Skeletal muscle cell (primary cell): ENCODE data around the gene TRIM15.
"Not testable (repeated sequence)": the region's sequence is repeated elsewhere in the genome, so short reads cannot be mapped to it uniquely, and the experiment has no call there.

Experiments used
- DNase-seq: peaks from one replicate; pipeline ENCODE4 v3.0.0-alpha.2; 2010; ENCODE audit warnings: low read depth
- H3K4me3 ChIP-seq: 2 replicates; pipeline ENCODE4 v1.5.1; 2011; ENCODE audit warnings: low read depth, mild to moderate bottlenecking, control low read depth, low read length, moderate library complexity

The TRIM15 gene

DNA sequence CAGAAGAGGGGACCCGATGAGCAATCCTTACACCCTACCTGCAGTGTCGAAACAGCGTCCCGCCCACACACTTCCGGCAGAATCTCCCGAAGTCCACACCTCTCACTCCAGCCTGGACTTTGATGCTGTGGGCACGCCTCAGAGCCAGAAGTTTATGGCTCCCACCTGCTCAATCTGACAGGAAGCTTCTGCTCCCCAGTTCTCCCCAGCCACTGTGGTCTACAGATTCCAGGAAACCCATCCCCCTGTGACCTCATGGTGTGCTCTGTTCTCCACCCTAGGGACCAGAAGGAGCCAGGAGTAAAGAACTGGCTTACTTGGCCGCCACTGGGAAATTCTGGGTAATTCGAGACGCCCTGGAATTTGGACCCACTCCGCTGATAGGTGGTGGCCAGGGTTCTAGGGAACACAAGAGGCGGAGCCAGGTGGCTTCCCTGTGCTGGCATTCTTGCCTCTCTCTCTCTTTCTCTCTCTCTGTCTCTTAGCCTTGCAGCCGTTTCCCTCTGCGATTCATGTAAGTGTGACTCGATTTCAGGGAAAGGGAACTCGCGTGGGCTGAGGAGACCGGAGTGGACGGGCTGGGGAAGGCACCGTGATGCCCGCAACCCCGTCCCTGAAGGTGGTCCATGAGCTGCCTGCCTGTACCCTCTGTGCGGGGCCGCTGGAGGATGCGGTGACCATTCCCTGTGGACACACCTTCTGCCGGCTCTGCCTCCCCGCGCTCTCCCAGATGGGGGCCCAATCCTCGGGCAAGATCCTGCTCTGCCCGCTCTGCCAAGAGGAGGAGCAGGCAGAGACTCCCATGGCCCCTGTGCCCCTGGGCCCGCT, at the start of gene TRIM15:
TRIM15 (plus strand) TSS at position 457 of the 828 bp plus-strand sequence; CDS start at position 596, 139 bp downstream.
- no peak for DNase-seq
- no peak within 1 kb of the TSS for H3K4me3 ChIP-seq

DNA sequence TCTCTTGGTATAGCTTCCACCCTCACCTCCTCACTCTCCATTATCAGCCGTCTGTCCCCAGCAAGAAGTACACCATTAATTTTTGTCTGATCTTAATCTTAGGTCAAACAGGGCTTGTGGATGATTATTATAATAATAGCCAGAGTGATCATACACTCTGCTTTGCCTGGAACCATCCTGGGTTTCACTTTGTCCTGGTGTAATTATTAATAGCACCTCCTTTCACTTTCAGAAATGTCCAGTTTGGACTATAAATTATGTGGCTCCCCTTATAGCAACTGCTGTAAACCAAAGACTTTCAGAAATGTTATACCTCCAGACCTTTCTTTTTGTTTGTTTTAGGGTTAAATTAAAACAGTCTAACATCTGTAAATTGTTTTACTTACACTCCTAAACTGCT, 49.5 kb upstream of the TRIM15 start:
- DNase-seq: no peak

DNA sequence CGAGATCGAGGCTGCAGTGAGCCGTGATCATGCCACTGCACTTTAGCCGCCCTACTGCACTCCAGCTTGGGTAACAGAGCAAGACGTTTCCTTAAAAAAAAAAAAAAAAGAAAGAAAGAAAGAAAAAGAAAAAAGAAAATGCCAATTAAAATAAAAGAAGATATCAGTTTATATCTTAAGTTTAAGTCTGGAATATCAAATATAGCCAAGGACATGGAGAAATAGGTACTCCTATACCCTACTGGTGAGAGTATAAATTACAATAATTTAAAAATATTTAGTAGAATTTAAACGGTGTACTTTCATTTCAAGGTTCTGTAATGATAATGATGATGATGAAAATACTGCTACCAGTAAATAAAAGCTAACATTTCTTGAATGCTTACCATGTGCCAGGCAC, 46.6 kb upstream of the TRIM15 start:
- DNase-seq: no peak
- no peak overlapping the region for H3K4me3 ChIP-seq

More for the DNA sequence above, 49.5 kb upstream of the TRIM15 start:
- no peak overlapping the region for H3K4me3 ChIP-seq

DNA sequence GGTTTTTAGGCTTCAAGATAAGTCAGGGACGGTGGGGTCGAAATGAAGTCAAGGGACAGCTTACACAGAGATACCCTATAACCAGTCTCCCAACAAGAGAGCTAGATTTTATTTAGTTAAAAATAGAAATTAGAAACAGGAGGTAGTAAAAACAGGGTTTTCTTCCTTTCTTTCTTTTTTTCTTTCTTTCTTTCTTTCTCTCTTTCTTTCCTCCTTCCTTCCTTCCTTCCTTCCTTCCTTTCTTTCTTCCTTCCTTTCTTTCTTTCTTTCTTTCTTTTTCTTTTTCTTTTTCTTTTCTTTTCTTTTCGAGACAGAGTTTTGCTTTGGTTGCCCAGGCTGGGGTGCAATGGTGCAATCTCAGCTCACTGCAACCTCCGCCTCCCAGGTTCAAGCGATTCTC, 44.7 kb upstream of the TRIM15 start:
- H3K4me3 ChIP-seq, DNase-seq: not testable (repeated sequence)

DNA sequence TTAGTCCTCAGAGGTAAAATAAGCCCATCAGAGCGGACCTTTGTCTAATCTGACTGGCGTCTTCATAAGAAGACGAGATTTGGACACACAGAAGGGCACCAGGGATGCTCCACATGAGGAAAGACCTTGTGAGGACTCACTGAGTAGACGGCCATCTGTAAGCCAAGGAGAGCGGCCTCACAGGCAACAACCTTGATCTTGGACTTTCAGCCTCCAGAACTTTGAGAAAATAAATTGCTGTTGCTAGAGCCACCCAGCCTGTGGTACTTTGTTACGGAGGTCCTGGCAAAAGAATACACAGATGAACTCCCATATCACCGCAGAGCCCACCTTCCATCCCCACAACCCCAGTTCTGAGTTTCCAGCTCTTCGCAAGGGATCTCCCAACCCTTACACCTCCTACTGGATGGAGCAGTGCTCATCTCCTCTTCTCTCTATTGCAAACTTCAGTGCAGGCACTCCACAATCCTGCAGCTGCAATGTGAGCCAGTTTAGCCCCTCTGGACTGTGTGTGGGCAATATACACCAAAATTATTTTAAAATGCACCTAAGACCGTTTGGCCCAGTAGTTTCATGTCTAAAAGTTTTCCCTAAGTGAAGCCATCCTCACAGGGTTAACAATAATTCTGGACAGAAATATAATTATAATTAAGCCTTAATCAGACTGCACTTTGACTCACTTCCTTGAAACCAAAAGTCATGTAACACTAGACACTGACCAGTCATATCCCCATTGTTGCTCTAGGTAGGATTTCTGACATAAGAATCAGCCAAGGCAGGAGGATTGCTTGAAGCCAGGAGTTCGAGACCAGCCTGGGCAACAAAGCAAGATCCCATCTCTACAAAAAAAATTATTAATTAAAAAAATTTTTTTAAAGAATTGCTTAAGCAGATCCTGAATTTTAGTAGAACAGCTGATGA, 41.6 kb upstream of the TRIM15 start:
- H3K4me3 ChIP-seq: no peak overlapping the region
- DNase-seq: no peak

DNA sequence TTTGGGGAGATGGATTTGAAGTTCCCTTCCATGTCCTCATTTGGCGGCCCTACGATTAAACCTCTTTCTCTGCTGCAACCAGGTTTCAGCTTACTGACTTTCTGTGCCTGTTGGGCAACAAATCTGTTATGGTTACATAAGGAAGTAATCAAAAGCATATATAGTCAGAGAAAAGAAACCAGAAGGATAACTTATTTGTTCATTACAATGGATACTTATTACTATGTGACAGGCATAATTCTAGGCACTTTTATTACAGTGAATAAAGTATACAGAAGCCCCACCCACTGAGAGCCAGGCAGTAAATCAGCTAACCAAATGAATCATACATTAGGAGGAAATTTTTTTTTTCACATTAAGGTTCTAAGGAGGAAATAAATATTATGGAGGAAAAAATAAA, 40.8 kb upstream of the TRIM15 start:
- H3K4me3 ChIP-seq: no peak overlapping the region
- no peak for DNase-seq

DNA sequence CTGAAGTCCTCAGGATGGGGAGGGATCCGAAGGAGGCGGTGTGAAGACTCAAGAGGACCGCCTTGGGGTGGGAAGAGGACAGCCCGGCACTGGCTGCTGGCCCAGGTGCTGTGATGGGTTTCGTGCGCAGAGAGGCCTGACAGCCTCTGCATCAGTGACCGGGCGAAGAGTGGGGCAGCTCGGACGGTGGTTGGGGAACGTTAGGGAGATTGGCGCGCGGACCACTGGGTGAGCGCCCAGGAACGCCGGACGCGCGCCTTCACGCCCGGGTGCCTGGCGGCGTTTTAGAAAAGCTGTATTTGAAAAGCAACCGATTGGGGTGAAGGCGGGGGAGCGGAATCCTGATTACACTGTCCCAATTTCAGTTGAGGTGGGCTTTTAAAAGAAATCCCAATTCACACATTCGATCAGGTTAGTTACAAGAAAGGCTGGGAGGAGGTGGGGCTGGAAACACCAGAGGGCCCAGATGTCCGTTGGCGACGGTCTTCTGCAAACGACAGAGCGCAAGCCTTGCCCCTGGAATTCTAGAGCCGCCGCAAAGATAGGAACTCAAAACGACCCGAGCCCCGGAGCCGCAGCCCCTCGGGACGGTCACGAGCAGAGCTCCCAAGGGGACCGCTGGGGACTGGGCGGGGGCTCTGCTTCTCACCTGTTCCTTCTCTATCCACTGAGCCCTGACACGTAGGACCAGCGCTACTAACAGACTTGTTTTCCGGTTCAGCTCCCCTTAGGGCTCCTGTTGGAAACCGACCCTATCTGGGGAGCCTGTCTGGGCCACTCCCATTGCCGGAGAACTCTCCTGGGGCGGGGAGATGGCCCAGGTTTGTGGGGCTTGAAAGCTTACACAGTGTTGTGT, 35.9 kb upstream of the TRIM15 start:
- no peak for DNase-seq
- H3K4me3 ChIP-seq: no peak overlapping the region

DNA sequence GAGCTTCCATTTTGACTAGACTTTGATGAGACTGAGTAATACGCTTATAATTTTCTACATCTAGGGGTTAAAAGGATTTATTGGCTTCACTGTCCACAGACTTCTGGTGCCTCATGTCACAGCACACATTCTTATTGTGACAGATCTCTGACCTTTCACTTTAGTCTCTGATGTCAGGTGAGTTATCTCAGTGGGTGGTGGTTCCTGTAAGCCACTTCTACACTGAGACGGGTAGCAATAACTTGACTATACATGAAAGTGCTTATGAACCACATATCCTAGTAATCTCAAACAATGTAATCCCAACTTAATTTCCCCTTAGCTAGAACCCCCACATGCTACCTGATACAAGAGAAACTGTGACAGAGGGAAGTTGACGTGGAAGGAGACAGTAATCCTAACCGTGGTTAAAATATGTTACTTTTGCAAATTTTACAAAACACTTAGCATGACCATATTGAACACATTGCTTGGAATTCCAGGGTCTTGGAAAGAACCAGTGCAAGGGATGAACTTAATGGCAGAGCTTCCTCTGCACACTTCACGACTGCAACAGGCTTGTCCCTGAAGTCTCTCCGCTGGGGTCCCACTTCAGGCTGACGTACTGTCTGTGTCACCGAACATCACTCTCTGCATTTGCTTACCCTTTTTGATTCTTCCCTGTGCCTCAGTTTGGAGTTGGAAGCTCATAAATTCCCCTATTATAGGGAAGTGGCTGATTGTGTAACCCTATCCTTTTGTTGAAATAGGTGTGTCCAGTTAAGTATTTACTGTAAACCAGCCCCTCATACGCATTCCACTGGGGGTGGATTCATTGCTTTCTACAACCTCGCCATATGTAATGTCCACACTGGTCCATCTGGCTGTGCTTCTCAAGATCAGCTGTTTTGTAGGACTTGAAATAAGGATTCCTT, 33.8 kb upstream of the TRIM15 start:
- DNase-seq: no peak
- H3K4me3 ChIP-seq: no peak overlapping the region

DNA sequence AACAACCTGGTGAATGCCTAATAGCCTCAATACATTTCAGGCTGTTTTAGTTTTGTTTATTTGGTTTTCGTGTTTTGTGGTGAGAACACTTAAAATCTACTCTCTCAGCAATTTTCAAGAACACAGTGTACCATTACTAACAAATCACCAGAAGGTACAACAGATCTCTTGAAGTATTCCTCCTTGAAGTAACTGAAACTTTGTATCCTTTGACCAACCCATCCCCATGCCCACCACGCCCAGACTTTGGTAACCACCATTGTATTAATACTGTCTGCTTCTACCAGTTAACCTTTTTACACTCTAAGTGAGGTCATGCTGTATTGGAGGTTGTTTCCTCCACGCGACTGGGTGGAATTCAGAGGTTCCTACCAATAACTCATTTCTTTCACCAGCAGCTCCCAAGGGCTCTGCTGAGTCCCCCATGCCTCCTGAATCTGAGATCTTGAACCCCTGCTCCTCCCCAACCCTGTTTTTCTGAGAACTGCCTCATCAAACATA, 33.1 kb upstream of the TRIM15 start:
- no peak for DNase-seq
- no peak overlapping the region for H3K4me3 ChIP-seq

DNA sequence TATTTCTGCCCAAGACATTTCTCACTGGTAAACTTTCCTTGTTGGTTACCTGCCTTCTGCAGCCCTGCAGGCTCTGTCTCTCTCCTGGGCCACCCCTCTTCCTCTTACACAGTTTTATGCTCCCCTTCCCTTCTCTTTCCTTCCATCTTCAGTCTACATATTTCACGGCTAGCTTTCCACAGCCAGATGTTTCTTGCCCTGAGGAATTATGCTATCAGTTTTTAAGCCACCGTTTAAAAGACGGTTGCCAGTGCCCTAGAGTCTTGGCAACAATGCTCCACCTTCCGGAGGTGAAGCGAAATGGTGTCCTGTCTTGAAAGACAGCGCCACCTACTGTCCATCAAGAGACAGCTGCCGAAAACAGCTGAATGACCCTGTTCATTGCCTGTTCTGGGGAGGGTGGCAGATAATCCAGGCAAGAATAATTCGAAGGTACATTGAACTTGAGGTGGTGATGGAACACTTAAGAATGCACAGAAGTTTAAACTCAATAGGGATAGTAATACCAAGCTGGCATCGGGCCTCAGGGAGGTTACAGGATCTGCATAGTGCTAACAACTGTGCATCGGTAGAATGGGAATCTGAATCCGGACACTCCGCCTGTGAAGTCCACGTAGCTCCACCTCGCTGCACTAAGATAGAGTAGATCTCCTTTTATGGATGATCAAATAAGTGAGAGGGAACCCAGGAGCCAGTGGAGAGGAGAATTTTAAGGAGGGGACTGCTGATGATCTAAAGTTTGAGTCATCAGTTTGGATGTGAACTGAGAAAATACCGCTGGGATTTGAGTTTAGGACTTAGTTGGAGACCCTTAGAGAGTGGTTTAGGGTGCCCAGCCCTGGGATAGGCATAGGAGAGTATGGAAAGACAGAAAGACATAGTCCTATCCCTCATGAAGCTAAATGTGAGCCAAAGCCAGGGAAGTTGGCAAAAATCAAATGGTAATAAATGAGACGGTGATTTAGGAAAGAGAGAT, 32.2 kb upstream of the TRIM15 start:
- H3K4me3 ChIP-seq: no peak overlapping the region
- peak; percentile 55 for DNase-seq

DNA sequence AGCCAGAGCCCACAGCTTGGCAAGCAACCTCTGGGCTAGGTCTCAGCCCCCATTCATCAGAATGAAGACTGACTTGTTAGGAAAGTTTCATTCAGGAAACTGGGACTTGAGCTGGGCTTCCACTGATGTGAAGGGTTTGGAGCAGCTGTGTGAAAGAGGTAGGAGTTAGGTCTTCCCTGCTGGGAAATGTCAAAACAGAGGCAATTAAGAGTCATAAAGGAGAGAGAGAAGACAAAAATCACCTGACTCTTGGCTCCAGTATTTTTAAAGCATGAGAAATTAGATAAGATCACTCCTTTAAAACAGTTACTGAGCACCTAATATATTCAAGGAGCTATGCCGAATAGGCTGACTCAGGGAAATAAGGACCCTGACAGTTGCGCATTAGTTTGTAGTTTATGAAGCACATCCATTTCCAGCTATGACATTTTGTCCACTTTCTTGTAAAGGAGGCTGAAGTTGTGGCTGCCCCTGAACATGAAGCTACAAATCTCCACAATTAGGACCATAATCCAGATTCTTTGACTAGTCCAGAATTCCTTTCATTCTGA, 31.3 kb upstream of the TRIM15 start:
- no peak for DNase-seq
- no peak overlapping the region for H3K4me3 ChIP-seq

DNA sequence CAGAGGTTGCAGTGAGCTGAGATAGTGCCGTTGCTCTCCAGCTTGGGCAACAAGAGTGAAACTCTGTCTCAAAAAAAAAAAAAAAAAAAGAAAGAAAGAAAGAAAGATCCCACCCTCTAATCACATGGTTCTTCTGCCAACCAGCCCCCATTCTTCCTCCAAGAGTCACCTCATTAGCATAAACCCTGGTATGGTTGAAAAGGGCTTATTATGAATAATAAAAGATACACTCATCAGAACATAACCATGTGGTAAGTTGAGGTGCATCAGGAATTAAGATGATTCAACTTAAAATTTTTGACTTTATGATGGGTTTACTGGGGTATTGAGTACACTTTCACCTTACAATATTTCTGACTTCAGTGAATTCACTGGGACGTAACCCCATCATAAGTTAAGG, 28.2 kb upstream of the TRIM15 start:
- no peak for DNase-seq

DNA sequence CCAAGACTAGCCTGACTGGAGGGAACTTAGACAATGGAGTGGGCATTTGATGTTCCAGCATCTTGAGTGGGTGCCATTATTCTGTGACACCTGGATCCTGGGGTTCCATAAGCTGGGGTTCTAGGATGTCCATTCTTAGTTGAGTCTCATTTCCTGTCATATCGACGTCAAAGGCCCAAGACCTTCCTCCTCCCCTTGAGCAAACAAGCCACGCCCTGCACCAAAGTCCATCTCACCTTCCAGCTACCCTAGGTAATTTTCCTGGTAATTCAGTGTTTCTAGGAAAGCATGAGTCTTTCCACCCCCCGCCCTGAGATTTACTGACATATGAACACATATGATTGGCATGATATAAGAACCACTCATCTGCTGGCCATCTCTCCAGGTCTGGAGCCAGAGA, 27.6 kb upstream of the TRIM15 start, which contains the start of gene TRIM40:
TRIM40 (plus strand) TSS at position 384 of the 400 bp plus-strand sequence. CDS start 897 bp downstream, outside the sequence.
- DNase-seq: no peak
- no peak within 1 kb of the TSS for H3K4me3 ChIP-seq

More for the DNA sequence above, 28.2 kb upstream of the TRIM15 start:
- H3K4me3 ChIP-seq: no peak overlapping the region

DNA sequence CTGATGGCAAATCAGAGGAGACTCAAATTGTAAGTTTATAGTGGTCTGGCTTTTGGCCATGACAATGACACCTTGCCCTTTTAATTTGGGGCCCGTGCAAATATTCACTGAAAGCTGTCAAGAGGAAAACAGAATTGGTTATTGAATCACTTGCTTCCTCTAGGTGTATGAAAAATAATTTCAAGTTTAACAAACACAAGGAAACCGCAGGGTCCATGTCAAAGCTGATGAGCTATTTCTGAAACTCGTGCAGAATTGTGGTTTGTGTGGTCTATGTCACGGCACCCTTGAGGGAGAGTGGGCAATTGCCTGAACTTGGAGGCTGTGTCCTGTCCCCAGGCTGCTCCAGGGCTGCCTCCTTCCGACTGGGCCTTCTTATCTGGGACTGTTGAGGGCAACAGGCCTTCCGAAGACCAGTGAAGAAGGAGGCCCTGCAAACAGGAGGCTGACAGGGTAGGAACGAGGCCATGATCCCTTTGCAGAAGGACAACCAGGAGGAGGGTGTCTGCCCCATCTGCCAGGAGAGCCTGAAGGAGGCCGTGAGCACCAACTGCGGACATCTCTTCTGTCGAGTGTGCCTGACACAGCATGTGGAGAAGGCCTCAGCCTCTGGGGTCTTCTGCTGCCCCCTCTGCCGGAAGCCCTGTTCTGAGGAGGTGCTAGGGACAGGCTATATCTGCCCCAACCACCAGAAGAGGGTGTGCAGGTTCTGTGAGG, 26.6 kb upstream of the TRIM15 start:
- no peak for DNase-seq
- H3K4me3 ChIP-seq: no peak overlapping the region

DNA sequence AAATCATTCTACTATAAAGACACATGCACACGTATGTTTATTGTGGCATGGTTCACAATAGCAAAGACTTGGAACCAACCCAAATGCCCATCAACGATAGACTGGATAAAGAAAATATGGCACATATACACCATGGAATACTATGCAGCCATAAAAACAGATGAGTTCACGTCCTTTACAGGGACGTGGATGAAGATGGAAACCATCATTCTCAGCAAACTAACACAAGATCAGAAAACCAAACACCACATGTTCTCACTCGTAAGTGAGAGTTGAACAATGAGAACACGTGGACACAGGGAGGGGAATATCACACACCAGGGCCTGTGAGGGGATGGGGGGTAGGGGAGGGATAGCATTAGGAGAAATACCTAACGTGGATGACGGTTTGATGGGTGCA, 23.1 kb upstream of the TRIM15 start:
- not testable (repeated sequence) for H3K4me3 ChIP-seq, DNase-seq

DNA sequence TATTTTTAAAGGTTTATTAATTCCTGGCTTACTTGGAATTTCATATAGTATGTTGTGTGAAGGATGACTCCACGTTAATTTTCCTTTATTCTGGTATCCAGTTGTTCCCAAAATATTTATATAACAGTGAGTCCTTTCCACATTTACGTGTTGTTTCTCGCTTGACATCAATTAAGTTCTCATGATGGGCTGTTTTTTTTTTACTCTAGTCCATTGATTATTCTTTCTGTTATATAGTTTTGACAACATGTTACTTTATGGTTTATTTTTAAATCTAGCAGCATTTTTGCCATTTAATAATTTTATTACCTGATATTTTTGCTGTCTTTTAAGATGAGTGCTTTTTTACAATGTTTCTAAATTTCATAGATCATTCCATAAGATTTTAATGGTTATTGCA, 20.7 kb upstream of the TRIM15 start:
- H3K4me3 ChIP-seq: no peak overlapping the region
- DNase-seq: no peak
